Hepatocyte (in vitro differentiated cells): ENCODE measurements around the gene GRID1.

Source experiments
- CTCF ChIP-seq: fragments of 200-600 bp; sonication (generic); IDR thresholded peaks from 2 replicates; pipeline ENCODE4 v1.5.1; 2016; ENCODE audit warnings: antibody characterized with exemption, mild to moderate bottlenecking; ENCODE audit not compliant: poor library complexity
- EZH2 ChIP-seq: fragments of 200-600 bp; sonication (generic); IDR thresholded peaks from 2 replicates; pipeline ENCODE4 v1.6.1; 2016; ENCODE audit warnings: antibody characterized with exemption, mild to moderate bottlenecking, borderline replicate concordance

DNA sequence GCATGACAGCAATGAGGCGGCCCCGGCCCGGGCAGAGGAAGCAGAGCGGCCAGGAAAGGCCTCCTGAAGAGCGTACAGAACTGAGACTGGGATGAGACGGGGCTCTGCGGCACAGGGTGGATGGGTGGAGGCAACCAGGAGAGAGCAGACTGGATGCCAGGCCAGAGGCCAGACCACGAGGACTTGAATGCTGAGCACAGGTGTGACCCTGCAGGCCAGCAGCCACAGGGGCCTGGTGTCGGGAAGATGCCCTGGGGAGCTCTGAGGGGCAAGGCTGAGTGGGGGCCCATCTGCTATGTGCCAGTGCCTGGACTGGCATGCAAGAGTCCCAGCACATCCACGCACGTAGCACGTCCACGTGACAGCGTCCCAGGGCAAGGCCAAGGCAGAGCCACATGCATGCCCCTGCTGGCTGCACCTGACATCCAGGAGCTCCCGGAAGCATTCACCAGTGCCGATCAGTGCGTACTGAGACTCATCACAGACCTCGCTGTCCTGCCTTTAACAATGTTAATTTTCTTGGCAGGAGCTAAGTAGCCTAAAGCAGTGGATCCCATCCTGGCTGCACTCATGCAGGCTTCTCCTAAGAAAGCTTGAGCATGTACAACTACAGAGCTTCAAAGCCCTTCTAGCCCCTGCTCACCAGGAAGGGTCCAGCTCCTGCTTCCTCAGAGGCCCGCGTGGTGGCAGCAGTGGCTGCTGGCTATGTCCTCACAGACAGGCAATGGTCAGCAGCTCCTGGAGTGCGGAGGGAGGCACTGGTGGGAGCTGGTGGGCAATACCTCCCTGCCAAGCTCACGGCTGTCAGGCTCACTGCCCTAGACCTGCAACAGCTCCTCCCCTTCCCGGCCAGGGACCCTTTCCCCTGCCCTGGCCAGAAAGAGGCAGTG lies 18.0 kb downstream of the GRID1 start:
- TF ChIP-seq CTCF = peak; percentile 27
- TF ChIP-seq EZH2 = no peak
